ENCODE data around the gene RAB1B.
A peak's percentile ranks its signal among the peaks of the same experiment; 100 is the strongest.
"Not testable (repeated sequence)": the region's sequence is repeated elsewhere in the genome, so short reads cannot be mapped to it uniquely, and the experiment has no call there.

The RAB1B gene

GRCh38 chr11:66310803-66311440 lies 42.5 kb downstream of the RAB1B start:
- not testable (repeated sequence) for DNase-seq

GRCh38 chr11:66311470-66311964 lies 43.1 kb downstream of the RAB1B start:
- DNase-seq, result no peak

GRCh38 chr11:66311965-66312548 lies 43.6 kb downstream of the RAB1B start:
- peak; percentile 83 for DNase-seq

- peak; percentile 80 for DNase-seq
These were observed 44.3 kb downstream of the RAB1B start for GRCh38 chr11:66312549-66313320.

GRCh38 chr11:66313321-66314185 lies 45.1 kb downstream of the RAB1B start:
- DNase-seq, result no peak

- DNase-seq, result no peak
These were observed 45.7 kb downstream of the RAB1B start for GRCh38 chr11:66314186-66314501.

- DNase-seq, result no peak
These were observed 46.4 kb downstream of the RAB1B start for GRCh38 chr11:66314561-66315497.

- DNase-seq, result no peak
These were observed 47.1 kb downstream of the RAB1B start for GRCh38 chr11:66315498-66315885.

GRCh38 chr11:66315921-66316811 lies 47.7 kb downstream of the RAB1B start:
- DNase-seq, result no peak

GRCh38 chr11:66316849-66317251 lies 48.4 kb downstream of the RAB1B start, which contains the start of gene CD248:
TSS of gene CD248 (minus strand) at chr11:66317044. CDS start at chr11:66317027, 17 bp downstream.
- no peak for DNase-seq

- no peak for DNase-seq
These were observed 48.9 kb downstream of the RAB1B start for GRCh38 chr11:66317322-66317722.

GRCh38 chr11:66317723-66318599 lies 49.5 kb downstream of the RAB1B start:
- no peak for DNase-seq

- no peak for DNase-seq
These were observed 50.1 kb downstream of the RAB1B start for GRCh38 chr11:66318600-66318970.

GRCh38 chr11:66320289-66320688 lies 51.9 kb downstream of the RAB1B start:
- DNase-seq, result not testable (repeated sequence)

GRCh38 chr11:66320748-66321147 lies 52.3 kb downstream of the RAB1B start:
- DNase-seq, result not testable (repeated sequence)

GRCh38 chr11:66321606-66322005 lies 53.2 kb downstream of the RAB1B start:
- no peak for DNase-seq

- no peak for DNase-seq
These were observed 54.4 kb downstream of the RAB1B start for GRCh38 chr11:66322732-66323427.

- no peak for DNase-seq
These were observed 55.2 kb downstream of the RAB1B start for GRCh38 chr11:66323684-66324083.

GRCh38 chr11:66324664-66325063 lies 56.2 kb downstream of the RAB1B start:
- DNase-seq, result no peak
